Measurements from ENCODE around the gene BLM. TPM values are rescaled to one million over a fixed set of nuclear protein-coding genes. Genes with fewer than 3 reads are reported as not detected.

Gene BLM
- total RNA-seq, 4 donors from 2014 or later, result 0.15 to 2.8 (median 1.4) TPM

GRCh38 chr15:90703455-90703854, 13.7 kb upstream of the BLM start:
- no peaks in the 10 kb centered on the region for H3K27me3 ChIP-seq
- peaks cover 0 to 8% (median 0%) of the 10 kb centered on the region in 3 donors for H3K9me3 ChIP-seq
- TF ChIP-seq POLR2A (IDR thresholded peaks at IDR 0.05) (no peak), EP300 (IDR thresholded peaks at IDR 0.05) (no peak), CTCF (IDR thresholded peaks at IDR 0.05) (no peak), POLR2AphosphoS5 (IDR thresholded peaks at IDR 0.05) (no peak)
- H3K4me1 ChIP-seq, result no peaks in the 10 kb centered on the region
- H3K27ac ChIP-seq, result no peak overlapping the region
- 92 to 97% methylated on average over 2 to 5 of the region's 5 CpGs for WGBS, 2 donors (ENCODE audit: low coverage in 1 of 2)
- H3K4me3 ChIP-seq, result no peak overlapping the region
- H3K36me3 ChIP-seq, result no peaks in the 10 kb centered on the region
- no peak for ATAC-seq

DNA sequence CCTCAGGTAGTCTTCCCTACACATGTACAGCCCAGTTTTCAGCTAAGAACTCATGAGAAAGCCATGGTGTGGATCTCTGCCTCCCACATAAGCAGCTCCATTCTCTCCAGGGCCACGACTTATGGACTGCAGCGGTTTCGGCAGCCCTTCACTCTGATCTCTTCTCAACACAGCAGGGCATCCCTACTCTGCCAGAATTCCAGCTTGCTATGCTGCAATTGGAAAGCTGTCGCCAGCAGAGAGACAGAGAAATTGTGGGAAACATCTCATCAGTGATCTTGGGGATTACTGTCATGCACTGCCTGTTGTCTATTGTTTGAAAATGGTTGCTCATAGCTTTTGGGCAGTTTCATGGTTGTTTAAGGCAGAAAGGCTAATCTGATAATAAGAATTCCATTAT, 11.9 kb upstream of the BLM start:
- Histone ChIP-seq H3K4me1 (no peaks in the 10 kb centered on the region), H3K36me3 (no peaks in the 10 kb centered on the region), H3K27ac (no peak overlapping the region), H3K9me3 (peaks cover 0 to 8% (median 0%) of the 10 kb centered on the region in 3 donors), H3K4me3 (no peak overlapping the region), H3K27me3 (no peaks in the 10 kb centered on the region)
- ATAC-seq, result no peak
- 95 to 100% methylated on average over 3 of the region's 4 CpGs for WGBS, 2 donors (ENCODE audit: low coverage in 1 of 2)
- TF ChIP-seq EP300 (IDR thresholded peaks at IDR 0.05), result no peak
- no peak for TF ChIP-seq CTCF (IDR thresholded peaks at IDR 0.05)
- TF ChIP-seq POLR2AphosphoS5 (IDR thresholded peaks at IDR 0.05), result no peak
- no peak for TF ChIP-seq POLR2A (IDR thresholded peaks at IDR 0.05)

DNA sequence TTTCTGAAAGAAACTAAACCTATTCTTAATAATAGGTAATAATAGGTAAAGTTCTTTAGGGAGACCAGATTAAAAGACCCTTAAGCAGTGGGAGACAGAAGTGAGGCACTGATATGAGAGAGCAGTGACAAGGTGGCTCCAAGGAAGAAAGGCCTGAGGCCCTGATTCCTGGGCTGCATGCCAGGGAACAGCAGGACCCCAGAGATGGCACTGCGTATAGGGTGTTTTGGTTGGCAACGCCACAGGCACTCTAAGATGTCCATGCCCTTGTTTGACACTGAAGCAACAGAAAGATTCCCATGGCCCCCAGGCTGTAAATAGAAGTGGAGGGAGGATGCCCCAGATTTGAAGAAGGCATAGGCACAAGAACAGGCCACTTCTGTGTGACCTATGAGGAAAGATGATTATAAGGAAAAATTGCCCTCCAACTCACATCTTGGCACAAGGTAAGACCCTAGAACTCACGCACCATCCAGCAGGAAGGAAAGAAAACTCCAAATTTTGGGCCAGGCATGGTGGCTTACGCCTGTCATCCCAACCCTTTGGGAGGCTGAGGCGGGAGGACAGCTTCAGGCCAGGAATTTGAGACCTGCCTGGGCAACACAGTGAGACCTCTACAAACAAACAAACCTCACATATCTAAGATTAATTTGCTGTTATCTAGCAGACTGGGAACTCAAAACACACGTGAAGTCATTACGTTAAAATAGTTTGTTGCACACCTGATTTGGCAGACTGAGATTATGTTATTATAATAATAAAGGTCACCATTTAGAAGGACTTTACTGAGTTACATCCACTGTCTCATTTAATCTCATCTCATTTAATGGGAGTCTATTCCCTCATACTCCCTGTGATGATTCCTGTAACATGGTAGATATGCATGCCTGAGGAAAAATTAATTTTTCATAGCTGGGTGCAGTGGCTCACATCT, 10.5 kb upstream of the BLM start:
- Histone ChIP-seq H3K36me3 (no peaks in the 10 kb centered on the region), H3K4me1 (no peaks in the 10 kb centered on the region), H3K9me3 (peaks cover 0 to 8% (median 0%) of the 10 kb centered on the region in 3 donors), H3K4me3 (no peak overlapping the region), H3K27me3 (no peaks in the 10 kb centered on the region), H3K27ac (no peak overlapping the region)
- ATAC-seq, result no peak
- 74 to 89% methylated on average over 6 to 7 of the region's 7 CpGs for WGBS, 2 donors (ENCODE audit: low coverage in 1 of 2)
- TF ChIP-seq POLR2AphosphoS5 (IDR thresholded peaks at IDR 0.05) (no peak), POLR2A (IDR thresholded peaks at IDR 0.05) (no peak), EP300 (IDR thresholded peaks at IDR 0.05) (no peak), CTCF (IDR thresholded peaks at IDR 0.05) (no peak)

GRCh38 chr15:90707489-90707888, 9.7 kb upstream of the BLM start:
- ATAC-seq, result no peak
- WGBS, 2 donors (ENCODE audit: low coverage in 1 of 2), result 83 to 92% methylated on average over 2 of the region's 2 CpGs
- TF ChIP-seq EP300 (IDR thresholded peaks at IDR 0.05), result no peak
- TF ChIP-seq CTCF (IDR thresholded peaks at IDR 0.05), result no peak
- no peak for TF ChIP-seq POLR2A (IDR thresholded peaks at IDR 0.05)
- TF ChIP-seq POLR2AphosphoS5 (IDR thresholded peaks at IDR 0.05), result no peak

GRCh38 chr15:90708516-90708915, 8.6 kb upstream of the BLM start:
- Histone ChIP-seq H3K4me3 (no peak overlapping the region), H3K27ac (no peak overlapping the region), H3K27me3 (no peaks in the 10 kb centered on the region), H3K36me3 (no peaks in the 10 kb centered on the region), H3K9me3 (peaks cover 0 to 8% (median 0%) of the 10 kb centered on the region in 3 donors), H3K4me1 (no peaks in the 10 kb centered on the region)
- 100% methylated on average over 1 of the region's 1 CpG for WGBS, 2 donors (ENCODE audit: low coverage in 1 of 2)
- no peak for TF ChIP-seq CTCF (IDR thresholded peaks at IDR 0.05)
- no peak for TF ChIP-seq EP300 (IDR thresholded peaks at IDR 0.05)
- TF ChIP-seq POLR2A (IDR thresholded peaks at IDR 0.05), result no peak
- no peak for TF ChIP-seq POLR2AphosphoS5 (IDR thresholded peaks at IDR 0.05)
- no peak for ATAC-seq

More at GRCh38 chr15:90707489-90707888, 9.7 kb upstream of the BLM start:
- H3K9me3 ChIP-seq, result peaks cover 0 to 8% (median 0%) of the 10 kb centered on the region in 3 donors
- no peaks in the 10 kb centered on the region for H3K27me3 ChIP-seq
- no peak overlapping the region for H3K27ac ChIP-seq
- H3K4me3 ChIP-seq, result no peak overlapping the region
- no peaks in the 10 kb centered on the region for H3K4me1 ChIP-seq
- H3K36me3 ChIP-seq, result no peaks in the 10 kb centered on the region
